HG03460 (cell line): Measurements from ENCODE around the gene BPIFB2.

Experiments used
- ATAC-seq: cut with Tn5 transposase; IDR thresholded peaks from one replicate; pipeline ENCODE4 v1.9.1; 2021; ENCODE audit not compliant: unreplicated experiment

The BPIFB2 gene

DNA sequence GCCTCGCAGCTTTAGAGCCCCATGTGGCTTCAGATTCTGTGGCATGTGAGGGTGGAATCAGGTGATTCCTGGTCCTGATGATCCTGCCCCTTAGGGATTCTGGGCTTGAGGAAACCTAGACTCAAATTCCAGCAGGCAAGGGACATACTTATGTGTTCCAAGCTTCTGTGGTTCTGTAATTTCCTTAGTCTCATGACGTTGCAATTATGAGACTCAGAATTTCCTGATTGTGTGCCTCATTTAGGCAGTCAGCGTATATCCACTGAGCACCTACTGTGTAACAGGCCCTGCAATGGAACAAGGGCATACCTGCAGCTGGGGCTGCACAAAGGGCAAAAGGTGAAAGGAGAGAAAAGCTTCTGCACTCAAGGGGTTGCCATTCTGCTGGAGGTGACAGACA is 60.3 kb downstream of the BPIFB2 start:
- ATAC-seq: no peak

GRCh38 chr20:33068251-33068939 is 60.9 kb downstream of the BPIFB2 start:
- no peak for ATAC-seq

- ATAC-seq: no peak
These were observed 62.2 kb downstream of the BPIFB2 start for GRCh38 chr20:33069673-33070072.

- ATAC-seq: no peak
These were observed 62.9 kb downstream of the BPIFB2 start for GRCh38 chr20:33070111-33071053.

GRCh38 chr20:33071198-33071597 is 63.7 kb downstream of the BPIFB2 start:
- ATAC-seq: no peak

DNA sequence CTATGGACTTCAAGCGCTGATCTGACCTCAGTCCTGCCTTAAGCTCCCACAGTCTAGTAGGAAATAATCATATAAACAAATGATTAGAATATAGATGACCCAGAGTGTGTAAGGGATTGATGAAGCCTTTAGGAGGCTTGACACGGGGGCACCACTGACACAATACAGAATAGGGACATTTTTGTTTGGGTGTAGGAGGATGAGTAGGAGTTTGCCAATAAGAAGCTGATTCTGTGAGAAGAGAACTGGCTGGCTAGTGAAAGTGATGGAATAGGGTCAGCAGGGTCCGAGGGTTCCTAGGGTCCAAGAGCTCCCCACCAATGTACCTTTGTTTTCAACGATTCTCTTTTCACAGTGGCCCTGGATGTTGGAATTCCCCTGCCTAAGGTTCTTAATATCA is 64.9 kb downstream of the BPIFB2 start:
- ATAC-seq: no peak

DNA sequence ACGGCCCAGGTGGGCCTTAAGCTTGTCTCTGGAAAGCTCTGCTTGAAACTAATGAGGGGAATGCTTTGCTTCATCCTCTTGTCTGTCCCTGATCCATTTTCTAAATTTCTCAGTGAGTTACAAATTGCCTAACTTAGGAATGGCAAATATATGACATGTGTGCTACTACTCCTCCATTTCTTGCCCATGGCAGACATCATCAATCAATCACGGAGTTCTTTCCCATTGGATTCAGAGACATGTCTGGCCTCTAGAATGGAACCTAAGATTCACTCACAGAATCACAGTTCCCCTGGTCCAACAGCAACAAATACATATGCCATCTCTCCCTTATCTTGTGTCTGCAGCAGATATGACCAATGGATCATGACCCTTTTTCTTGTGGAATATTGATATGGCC is 65.3 kb downstream of the BPIFB2 start:
- no peak for ATAC-seq
